Nephron progenitor cell (in vitro differentiated cells): ENCODE results near the gene ACTL6B.
A peak's percentile ranks its signal among the peaks of the same experiment; 100 is the strongest.

Experiments
- DNase-seq: peaks from one replicate; pipeline ENCODE4 v3.0.0; 2021
- H3K27ac Mint-ChIP-seq: 2 replicates; pipeline ENCODE4 v1.8.0; 2021; ENCODE audit warnings: mild to moderate bottlenecking, moderate library complexity, mixed read lengths
- H3K27me3 Mint-ChIP-seq: 2 replicates; pipeline ENCODE4 v1.8.0; 2021; ENCODE audit warnings: mild to moderate bottlenecking, low read depth, mixed read lengths; ENCODE audit not compliant: poor library complexity
- H3K36me3 Mint-ChIP-seq: 2 replicates; pipeline ENCODE4 v1.8.0; 2021; ENCODE audit warnings: low read depth, mixed read lengths
- H3K4me1 Mint-ChIP-seq: 2 replicates; pipeline ENCODE4 v1.8.0; 2021; ENCODE audit warnings: mixed read lengths
- H3K4me3 Mint-ChIP-seq: 2 replicates; pipeline ENCODE4 v1.8.0; 2021; ENCODE audit warnings: mild to moderate bottlenecking, moderate library complexity, mixed read lengths
- H3K9me3 Mint-ChIP-seq: 2 replicates; pipeline ENCODE4 v1.8.0; 2021; ENCODE audit warnings: mild to moderate bottlenecking, moderate library complexity, mixed read lengths
- CTCF ChIP-seq: fragments of 200-600 bp; sonication (generic); IDR thresholded peaks from 2 replicates; pipeline ENCODE4 v1.5.0; 2021; ENCODE audit warnings: antibody characterized with exemption

The ACTL6B gene

DNA sequence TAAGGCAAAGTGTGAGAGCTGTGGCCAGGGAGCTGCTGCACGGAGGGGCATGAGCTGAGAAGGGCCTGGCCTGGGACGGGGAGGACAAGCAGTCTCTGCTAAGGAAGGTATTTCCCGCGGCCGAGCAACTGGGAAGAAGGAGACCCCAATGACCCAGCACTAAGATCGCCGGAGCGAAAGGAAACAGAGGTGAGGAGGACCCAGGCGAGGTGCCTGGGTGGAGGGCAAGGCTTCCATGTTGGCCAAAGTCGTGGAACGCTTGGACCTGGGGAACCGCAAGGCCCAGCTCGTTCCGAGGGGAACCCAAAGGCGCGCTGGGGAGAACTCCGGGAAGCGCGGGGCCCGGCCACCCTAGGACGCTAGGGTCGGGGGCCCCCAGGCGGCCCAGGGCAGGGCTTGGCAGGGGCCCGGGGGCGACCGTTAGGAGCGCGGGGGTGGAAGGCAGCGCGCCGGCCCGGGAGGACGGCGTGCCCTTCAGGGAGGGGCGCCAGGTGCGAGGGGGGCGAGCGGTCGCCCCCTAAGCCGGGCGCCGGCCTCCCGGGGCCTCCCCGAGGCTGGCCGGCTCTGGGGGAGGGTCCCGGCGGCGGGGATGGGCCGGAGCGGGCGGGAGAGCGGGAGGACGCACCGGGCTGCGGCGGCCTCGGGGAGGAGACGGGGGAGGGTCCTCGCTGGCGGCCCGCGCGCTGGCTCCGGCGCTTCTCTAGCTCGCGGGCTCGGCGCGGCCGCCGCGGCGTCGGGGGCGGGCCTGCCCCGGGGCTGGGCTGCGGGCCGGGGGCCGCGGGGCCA lies 37.3 kb upstream of the ACTL6B start:
- Mint-ChIP-seq H3K9me3 (no peaks in the 10 kb centered on the region), H3K4me1 (peaks cover 43% of the 10 kb centered on the region), H3K36me3 (peaks cover 8% of the 10 kb centered on the region), H3K4me3 (peak overlapping the region; percentile 98), H3K27ac (peak overlapping the region; percentile 92), H3K27me3 (peaks cover 28% of the 10 kb centered on the region)
- no peak for TF ChIP-seq CTCF
- peak; percentile 69 for DNase-seq

DNA sequence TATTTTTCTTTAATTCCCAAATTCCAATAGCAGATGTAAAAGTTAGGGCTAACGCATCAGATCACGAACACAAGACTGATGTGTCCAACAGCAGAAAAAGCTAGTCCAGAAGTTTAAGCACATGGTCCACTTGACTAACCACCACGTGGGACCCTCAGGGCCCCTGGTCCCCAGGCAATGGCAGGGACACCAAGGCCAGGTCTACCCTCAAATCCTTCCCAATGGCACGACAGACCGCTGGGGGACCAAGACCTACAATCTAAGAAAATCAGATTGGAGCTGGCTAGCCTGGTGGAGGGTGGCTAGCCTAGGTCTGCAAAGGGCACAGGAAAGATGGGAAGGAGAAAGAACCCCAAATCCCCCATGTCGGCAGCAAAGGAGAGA lies 36.3 kb upstream of the ACTL6B start:
- no peak for DNase-seq
- peak overlapping the region; percentile 98 for H3K4me3 Mint-ChIP-seq
- H3K36me3 Mint-ChIP-seq = peaks cover 9% of the 10 kb centered on the region
- H3K27ac Mint-ChIP-seq = peak overlapping the region; percentile 92
- H3K4me1 Mint-ChIP-seq = peaks cover 47% of the 10 kb centered on the region
- no peak for TF ChIP-seq CTCF
- no peaks in the 10 kb centered on the region for H3K9me3 Mint-ChIP-seq
- peaks cover 22% of the 10 kb centered on the region for H3K27me3 Mint-ChIP-seq

- Mint-ChIP-seq H3K27ac (no peak overlapping the region), H3K4me1 (peaks cover 47% of the 10 kb centered on the region), H3K27me3 (peaks cover 21% of the 10 kb centered on the region), H3K4me3 (peak overlapping the region; percentile 98), H3K9me3 (no peaks in the 10 kb centered on the region), H3K36me3 (peaks cover 9% of the 10 kb centered on the region)
- TF ChIP-seq CTCF = peak; percentile 89
- peak; percentile 88 for DNase-seq
Measured at GRCh38 chr7:100691676-100692577, 35.7 kb upstream of the ACTL6B start.

DNA sequence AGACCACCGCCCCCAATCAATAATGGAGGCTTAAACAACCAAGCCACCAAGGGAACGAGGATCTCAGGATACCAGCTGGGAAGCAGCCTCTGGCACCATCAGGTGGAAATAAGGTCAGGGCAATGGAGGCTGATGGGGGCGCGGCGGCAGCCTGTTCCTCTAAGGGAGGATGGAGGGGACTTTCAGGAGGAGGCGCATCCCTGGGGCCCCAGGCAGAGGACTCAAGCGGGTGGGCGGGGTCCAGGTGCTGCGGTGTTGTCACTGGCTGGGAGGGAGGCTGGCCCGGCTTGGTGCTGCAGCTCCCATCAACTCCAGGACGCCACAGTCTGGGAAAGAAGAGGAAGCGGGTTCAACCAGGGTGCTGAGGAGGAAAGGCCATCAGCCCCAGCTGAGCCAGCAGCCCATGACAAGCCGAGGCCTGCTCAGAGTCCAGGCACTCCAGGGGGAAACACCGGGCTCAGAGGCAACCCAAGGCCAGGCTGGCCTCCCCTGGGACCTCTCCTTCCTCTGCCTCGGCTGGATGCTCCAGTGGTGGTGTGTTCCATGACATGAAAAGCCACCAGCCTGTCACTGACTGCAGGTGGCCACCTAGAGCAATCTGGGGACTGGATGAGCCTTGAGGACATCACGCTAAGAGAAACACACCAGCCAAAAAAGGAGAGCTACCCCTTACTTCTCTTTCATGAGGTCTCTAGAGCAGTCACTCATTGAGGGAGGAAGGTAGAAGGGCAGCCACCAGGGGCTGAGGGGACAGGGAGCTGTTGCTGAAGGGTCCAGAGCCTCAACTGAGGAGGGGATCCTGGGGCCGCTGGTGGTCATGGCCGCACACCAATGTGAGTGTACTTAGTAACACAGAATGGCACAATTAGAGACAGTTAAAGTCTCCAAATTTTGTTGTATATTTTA lies 33.2 kb upstream of the ACTL6B start:
- TF ChIP-seq CTCF = no peak
- Mint-ChIP-seq H3K4me1 (peaks cover 42% of the 10 kb centered on the region), H3K36me3 (peaks cover 15% of the 10 kb centered on the region), H3K27me3 (no peaks in the 10 kb centered on the region), H3K27ac (peak overlapping the region; percentile 42), H3K9me3 (no peaks in the 10 kb centered on the region), H3K4me3 (peak overlapping the region; percentile 49)
- DNase-seq = no peak

DNA sequence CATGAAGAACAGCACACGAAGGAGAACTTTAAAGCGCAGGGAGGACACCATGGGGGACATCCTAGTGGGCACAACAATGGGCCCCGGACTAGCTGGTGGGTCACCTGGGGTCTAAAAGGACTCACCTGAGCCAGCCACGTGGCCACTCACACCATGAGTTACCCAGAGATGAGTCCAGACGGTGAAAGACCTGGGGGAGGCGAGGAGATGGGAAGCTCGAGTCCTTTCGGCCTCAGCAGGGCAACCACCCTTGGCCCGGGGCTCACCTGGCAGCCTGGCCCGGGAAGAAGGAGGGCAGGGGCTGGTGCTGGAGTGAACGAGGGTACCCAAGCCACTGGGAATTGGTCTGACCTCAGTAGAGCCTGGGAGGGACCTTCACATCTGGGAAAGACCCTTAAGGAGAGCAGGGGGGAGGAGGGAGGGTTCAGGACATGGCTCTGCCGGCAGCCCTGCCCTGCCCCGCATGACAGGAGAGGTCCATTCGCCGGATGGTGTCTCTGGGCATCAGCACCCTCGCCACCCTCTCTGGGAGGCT lies 32.1 kb upstream of the ACTL6B start:
- Mint-ChIP-seq H3K27ac (no peak overlapping the region), H3K4me3 (no peak overlapping the region), H3K36me3 (peaks cover 15% of the 10 kb centered on the region), H3K4me1 (peaks cover 42% of the 10 kb centered on the region), H3K9me3 (no peaks in the 10 kb centered on the region), H3K27me3 (no peaks in the 10 kb centered on the region)
- no peak for TF ChIP-seq CTCF
- DNase-seq = no peak
